DND-41 (cell line): Measurements from ENCODE around the gene CERCAM.

Experiments used
- ATAC-seq: fragments of 200-7000 bp; cut with Tn5 transposase; 3 replicates; pipeline ENCODE4 v1.9.1; 2021; ENCODE audit warnings: low read depth; ENCODE audit not compliant: insufficient read depth
- DNase-seq: peaks from one replicate; pipeline ENCODE4 v3.0.0-alpha.2; 2020
- H2AFZ ChIP-seq: 2 replicates; pipeline ENCODE4 v1.6.0; 2012; ENCODE audit warnings: low read depth, low read length
- H3K27ac ChIP-seq: 2 replicates; pipeline ENCODE4 v1.5.1; 2012; ENCODE audit warnings: low read length, inconsistent platforms
- H3K27me3 ChIP-seq: fragments of 200-600 bp; sonication (generic); 2 replicates; pipeline ENCODE4 v1.6.0; 2012; ENCODE audit warnings: low read length, mild to moderate bottlenecking, inconsistent platforms; ENCODE audit not compliant: insufficient read depth, poor library complexity
- H3K36me3 ChIP-seq: 2 replicates; pipeline ENCODE4 v1.5.1; 2012; ENCODE audit warnings: low read length, inconsistent platforms; ENCODE audit not compliant: insufficient read depth
- H3K4me1 ChIP-seq: 2 replicates; pipeline ENCODE4 v1.5.1; 2012; ENCODE audit warnings: mild to moderate bottlenecking, low read length; ENCODE audit not compliant: insufficient read depth
- H3K4me2 ChIP-seq: 2 replicates; pipeline ENCODE4 v1.6.0; 2012; ENCODE audit warnings: mild to moderate bottlenecking, moderate library complexity, low read length, inconsistent platforms; ENCODE audit not compliant: insufficient read depth
- H3K4me3 ChIP-seq, 2 experiments: fragments of 200-600 bp in 1 of 2; shearing (Covaris generic) in 1 of 2; 2 replicates each; pipeline ENCODE4 v1.5.1; 2012 to 2016; ENCODE audit warnings: inconsistent platforms in 2 of 2, low read length in 2 of 2, mild to moderate bottlenecking in 2 of 2, low read depth in 1 of 2, moderate library complexity in 1 of 2
- H3K79me2 ChIP-seq: 2 replicates; pipeline ENCODE4 v1.6.0; 2012; ENCODE audit warnings: low read length, inconsistent platforms; ENCODE audit not compliant: insufficient read depth
- H3K9ac ChIP-seq: 2 replicates; pipeline ENCODE4 v1.6.0; 2012; ENCODE audit warnings: low read depth, mild to moderate bottlenecking, inconsistent platforms, low read length, moderate library complexity
- H3K9me3 ChIP-seq: 2 replicates; pipeline ENCODE4 v1.5.1; 2012; ENCODE audit warnings: low read length, moderate library complexity, mild to moderate bottlenecking, inconsistent platforms; ENCODE audit not compliant: insufficient read depth, severe bottlenecking
- H4K20me1 ChIP-seq: 2 replicates; pipeline ENCODE4 v1.6.0; 2012; ENCODE audit warnings: low read length; ENCODE audit not compliant: insufficient read depth
- EZH2 ChIP-seq: IDR thresholded peaks from 3 replicates; pipeline ENCODE4 v1.6.1; 2012; ENCODE audit warnings: borderline replicate concordance, low read depth, mild to moderate bottlenecking, moderate library complexity, low read length, inconsistent platforms; ENCODE audit not compliant: severe bottlenecking
- TF ChIP-seq, protein P1 (sequence below): IDR thresholded peaks from 2 replicates; pipeline ENCODE4 v1.5.1; 2012; ENCODE audit warnings: borderline replicate concordance, low read length, moderate library complexity, mild to moderate bottlenecking; ENCODE audit not compliant: poor library complexity, severe bottlenecking; ENCODE audit errors: extremely low read depth

CERCAM gene

DNA sequence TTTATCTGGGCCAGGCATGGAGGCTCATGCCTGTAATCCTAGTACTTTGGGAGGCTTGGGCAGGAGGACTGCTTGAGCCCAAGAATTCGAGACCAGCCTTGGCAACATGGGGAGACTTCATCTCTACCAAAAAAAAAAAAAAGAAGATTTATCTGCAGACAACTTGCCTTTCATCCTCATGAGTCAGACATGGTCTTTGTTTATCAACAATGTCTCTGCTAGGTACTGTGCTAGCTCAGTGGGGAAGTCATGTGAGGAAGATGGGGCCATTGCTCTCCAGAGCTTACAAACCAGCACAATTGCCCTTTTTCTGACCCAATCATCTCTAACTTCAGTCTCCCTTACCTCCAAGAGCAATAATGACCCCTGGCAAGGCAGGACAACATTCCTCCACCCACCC is 47.9 kb upstream of the CERCAM start:
- Histone ChIP-seq H4K20me1 (peaks cover 21% of the 10 kb centered on the region; the same call in 1 of the 2 replicates), H3K4me3 (peak overlapping the region in 1 of 2 experiments; percentile 97; a peak in 2 of 4 replicates), H3K27ac (no peak overlapping the region), H3K4me2 (peak overlapping the region; percentile 97), H3K9ac (no peak overlapping the region), H3K79me2 (peaks cover 69% of the 10 kb centered on the region), H3K27me3 (no peaks in the 10 kb centered on the region), H3K36me3 (peaks cover 15% of the 10 kb centered on the region), H2AFZ (no peak overlapping the region), H3K4me1 (peaks cover 27% of the 10 kb centered on the region), H3K9me3 (no peaks in the 10 kb centered on the region)
- ATAC-seq (no peak), DNase-seq (no peak)
- TF ChIP-seq, protein P1, sequence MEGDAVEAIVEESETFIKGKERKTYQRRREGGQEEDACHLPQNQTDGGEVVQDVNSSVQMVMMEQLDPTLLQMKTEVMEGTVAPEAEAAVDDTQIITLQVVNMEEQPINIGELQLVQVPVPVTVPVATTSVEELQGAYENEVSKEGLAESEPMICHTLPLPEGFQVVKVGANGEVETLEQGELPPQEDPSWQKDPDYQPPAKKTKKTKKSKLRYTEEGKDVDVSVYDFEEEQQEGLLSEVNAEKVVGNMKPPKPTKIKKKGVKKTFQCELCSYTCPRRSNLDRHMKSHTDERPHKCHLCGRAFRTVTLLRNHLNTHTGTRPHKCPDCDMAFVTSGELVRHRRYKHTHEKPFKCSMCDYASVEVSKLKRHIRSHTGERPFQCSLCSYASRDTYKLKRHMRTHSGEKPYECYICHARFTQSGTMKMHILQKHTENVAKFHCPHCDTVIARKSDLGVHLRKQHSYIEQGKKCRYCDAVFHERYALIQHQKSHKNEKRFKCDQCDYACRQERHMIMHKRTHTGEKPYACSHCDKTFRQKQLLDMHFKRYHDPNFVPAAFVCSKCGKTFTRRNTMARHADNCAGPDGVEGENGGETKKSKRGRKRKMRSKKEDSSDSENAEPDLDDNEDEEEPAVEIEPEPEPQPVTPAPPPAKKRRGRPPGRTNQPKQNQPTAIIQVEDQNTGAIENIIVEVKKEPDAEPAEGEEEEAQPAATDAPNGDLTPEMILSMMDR = no peak
- no peak for TF ChIP-seq EZH2

DNA sequence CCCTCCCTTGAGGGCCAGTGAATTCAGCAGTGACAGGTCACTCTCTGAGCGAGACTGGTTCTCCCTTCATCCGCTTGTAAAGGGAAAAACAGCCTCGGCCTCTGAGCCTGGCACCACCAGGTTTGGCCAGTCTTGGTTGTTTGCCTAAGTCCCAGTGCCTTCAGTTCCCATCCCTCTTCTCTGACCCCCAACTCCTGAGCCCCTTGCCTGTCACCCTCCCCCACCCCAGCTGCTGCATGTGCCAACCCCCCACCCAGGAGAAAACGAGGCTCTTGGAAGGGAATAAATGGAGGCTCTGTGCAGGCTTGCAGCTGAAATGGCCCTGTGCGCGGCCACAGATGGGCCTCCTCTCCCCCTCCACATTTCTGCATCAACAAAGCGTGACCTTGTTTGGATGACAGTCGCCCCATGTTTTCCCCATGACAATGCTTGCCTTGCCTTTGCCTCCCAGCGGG is 46.4 kb upstream of the CERCAM start:
- Histone ChIP-seq H3K79me2 (peaks cover 75% of the 10 kb centered on the region), H3K4me2 (no peak overlapping the region), H3K4me1 (peaks cover 27% of the 10 kb centered on the region), H3K9me3 (no peaks in the 10 kb centered on the region), H2AFZ (no peak overlapping the region), H3K4me3 (no peak overlapping the region), H3K27ac (no peak overlapping the region), H4K20me1 (peaks cover 22% of the 10 kb centered on the region; the same call in 1 of the 2 replicates), H3K27me3 (no peaks in the 10 kb centered on the region), H3K36me3 (peaks cover 26% of the 10 kb centered on the region), H3K9ac (no peak overlapping the region)
- TF ChIP-seq, protein P1 = no peak
- TF ChIP-seq EZH2 = no peak
- DNase-seq (no peak), ATAC-seq (no peak)

DNA sequence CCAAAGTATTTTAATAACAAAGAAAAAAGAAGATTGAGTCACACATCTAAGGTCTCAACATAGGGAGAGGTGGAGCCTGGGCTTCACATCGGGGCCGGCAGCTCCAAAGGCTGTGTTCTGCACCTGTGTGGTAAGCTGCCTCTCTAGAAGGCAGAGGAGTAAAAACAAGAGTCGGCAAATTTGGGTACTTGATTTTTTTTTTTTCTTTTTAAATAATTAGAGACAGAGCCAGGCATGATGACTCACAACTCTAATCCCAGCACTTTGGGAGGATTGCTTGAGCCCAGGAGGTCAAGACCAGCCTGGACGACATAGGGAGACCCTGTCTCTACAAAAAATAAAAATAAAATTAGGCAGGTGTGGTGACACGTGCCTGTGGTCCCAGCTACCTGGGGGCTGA is 44.8 kb upstream of the CERCAM start:
- no peak for DNase-seq
- Histone ChIP-seq H3K4me3 (no peak overlapping the region), H3K4me1 (peaks cover 19% of the 10 kb centered on the region), H3K79me2 (peaks cover 70% of the 10 kb centered on the region), H3K27ac (no peak overlapping the region), H4K20me1 (peaks cover 22% of the 10 kb centered on the region; the same call in 1 of the 2 replicates), H3K9me3 (no peaks in the 10 kb centered on the region), H3K36me3 (peaks cover 33% of the 10 kb centered on the region), H3K27me3 (no peaks in the 10 kb centered on the region), H3K4me2 (no peak overlapping the region), H2AFZ (no peak overlapping the region), H3K9ac (no peak overlapping the region)
- ATAC-seq = no peak
- no peak for TF ChIP-seq EZH2
- TF ChIP-seq, protein P1 = no peak
